HG02970 (cell line): ENCODE results near the gene NAALADL2.
"Not testable (repeated sequence)": the region's sequence is repeated elsewhere in the genome, so short reads cannot be mapped to it uniquely, and the experiment has no call there.

Experiments
- ATAC-seq: cut with Tn5 transposase; IDR thresholded peaks from one replicate; pipeline ENCODE4 v1.9.1; 2021; ENCODE audit warnings: mild to moderate bottlenecking, moderate library complexity, moderate number of reproducible peaks; ENCODE audit not compliant: unreplicated experiment, low FRiP score

The NAALADL2 gene

DNA sequence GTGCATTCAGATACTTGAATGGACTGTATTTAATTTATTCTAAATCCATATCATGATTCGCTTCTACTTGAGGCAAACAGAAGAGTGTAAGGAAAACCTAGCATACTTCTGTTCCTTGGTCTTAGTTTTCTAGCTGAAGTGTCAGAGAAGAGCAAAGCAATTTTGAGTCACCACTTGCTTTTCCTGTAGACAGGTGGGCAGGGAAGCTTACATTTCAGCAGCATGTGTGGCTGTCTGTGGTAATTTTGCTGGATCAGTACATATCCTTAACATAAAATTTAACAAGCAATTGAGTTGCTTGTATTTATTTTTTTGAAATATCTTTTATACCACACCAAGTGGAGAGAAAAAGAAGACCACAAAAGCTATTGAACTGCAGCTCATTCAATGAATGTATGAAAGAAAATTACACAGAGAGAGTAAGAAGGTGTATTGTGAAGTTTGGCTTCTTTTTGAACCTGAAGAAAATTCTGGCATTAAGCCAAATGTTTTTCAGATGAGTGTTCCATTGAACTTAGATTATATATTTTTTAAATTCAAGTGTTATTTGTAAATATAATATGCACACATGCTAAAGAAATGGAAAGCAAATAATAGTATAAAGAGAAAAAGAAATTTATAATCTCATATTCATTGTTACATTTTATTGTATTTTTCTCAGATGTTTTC, 747.6 kb downstream of the NAALADL2 start:
- ATAC-seq, result no peak

DNA sequence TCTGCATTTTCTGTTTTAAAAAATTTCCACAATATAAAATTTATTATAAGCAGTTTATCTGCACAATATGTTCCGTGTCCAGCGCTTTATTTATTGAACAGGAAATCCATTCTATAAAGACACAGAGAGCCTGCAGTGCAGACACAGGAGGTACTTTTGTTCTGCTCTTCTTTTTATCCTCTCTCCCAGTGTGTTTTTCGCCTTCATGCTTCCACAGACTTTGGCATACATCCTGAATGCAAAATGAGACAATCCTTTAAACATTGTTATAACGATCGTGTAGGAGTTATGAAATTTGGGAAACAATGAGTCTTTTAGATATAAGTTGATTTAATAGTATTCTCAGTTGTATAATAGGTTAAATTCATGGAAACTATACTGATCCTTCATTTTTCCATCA, 749.2 kb downstream of the NAALADL2 start:
- ATAC-seq, result no peak

DNA sequence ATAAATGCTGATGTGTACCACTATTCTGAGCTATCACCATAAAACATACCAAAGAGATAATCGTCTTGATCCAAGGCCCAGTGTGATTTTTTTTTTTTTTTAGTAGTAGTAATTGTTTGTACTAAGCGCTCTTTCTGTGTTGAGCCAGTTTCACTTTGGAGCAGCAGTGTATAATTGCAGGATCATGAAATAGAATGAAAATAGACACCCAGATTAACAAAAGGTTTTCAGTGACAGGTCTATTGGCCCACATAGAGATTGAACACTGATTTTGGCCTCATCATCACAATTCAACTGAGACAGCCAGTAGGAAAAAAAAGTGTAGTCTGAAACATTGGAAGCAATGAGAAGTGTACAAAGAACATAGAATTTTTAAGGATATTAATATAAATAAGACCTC, 749.8 kb downstream of the NAALADL2 start:
- no peak for ATAC-seq

DNA sequence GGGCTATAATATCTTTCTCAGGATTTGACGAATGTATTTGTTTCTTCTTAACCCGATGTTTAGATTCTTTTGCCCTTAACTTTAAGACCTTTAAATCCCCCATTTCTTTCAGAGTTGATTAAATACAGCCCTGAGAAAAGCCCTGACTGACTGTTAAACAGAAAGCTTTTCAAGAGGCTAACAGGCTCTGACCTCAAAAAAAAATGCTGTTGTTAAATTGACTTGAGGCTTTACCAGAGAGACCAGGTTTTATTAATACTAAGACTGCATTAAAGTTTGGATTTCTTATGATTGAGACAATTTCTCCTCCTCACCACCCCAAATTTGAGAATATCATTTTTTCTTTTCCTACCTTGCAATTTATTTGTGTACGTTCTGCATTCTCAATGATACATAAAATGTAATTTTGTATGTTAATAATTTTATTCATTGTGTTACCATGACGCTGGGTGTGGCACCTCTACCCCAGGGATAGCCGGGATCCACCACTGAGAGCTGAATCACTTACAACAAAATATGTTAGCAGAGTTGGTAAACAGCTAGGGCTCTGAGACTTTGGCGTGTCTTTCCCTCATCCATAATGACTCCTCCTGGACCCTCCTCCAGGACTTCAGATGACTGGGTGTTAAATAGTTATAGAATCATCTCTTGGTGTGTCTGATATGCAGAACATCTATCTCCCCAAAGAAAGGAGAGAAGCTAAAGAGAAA, 753.5 kb downstream of the NAALADL2 start:
- no peak for ATAC-seq

DNA sequence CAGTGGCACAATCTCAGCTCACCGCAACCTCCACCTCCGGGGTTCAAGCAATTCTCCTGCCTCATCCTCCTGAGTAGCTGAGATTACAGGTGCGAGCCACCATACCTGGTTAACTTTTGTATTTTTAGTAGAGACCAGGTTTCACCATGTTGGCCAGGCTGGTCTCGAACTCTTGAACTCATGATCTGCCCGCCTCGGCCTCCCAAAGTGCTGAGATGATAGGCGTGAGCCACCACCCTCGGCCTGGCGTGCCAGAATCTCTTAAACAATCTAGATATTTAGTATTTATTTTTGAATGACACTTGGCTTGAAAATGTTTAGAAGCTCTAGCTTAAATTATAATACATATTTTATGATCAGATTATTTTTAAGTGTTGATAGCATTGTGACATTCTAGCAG, 755.0 kb downstream of the NAALADL2 start:
- ATAC-seq, result not testable (repeated sequence)

DNA sequence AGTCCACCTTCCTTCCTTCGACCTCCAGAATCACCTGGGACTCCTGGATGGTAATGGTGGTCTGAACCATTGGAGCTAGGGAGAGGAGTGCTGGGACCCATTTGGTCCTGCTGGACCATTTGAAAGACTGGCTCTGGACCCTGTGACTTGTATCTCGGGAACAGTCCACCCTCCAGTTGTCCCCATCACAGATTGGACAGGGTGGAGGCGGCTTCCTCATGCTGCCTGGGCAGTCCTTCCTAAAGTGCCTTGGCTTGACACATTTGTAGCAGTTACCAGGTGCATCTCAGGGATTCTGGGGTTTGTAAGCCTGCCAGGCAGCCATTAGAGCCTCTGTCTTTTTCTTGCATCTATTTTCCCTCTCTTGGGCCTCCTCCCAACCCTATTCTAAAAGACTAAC, 758.1 kb downstream of the NAALADL2 start:
- no peak for ATAC-seq

DNA sequence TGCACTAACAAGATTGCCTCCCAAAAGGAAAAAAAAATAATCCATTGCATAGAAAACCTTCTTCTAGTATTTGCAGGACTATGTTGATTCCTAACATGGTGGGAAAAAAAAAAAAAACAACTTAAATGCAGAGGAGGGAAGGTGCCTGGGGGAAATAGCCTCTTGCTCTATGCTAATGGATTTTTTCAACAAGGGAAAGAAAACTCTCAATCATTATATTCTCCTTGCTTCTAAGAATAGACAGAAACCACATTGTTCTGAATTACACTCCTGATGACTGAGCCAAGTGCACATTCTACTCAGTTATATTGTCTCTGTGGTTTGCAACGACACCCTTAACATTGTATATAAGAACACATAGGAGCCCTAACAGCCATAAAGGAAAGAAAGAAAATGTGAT, 760.2 kb downstream of the NAALADL2 start:
- no peak for ATAC-seq

DNA sequence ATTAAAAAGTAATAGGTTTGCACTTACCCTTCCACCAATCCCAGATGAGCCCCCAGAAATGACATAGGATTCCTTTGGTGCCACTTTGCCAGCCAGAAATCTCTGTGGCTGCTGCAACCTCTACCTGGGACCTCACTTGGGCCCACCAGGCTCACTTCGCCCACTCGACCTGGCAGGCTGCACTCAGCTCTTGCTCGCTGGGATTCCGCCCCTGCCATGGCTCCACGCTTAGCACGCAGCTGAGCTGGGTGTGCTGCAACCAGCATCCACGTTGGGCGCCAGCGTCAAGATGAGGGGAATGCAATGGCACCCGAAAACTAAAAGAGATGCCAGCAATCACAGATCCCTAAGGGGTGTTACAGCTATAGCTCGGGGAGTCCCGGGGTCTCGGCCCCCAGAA, 761.0 kb downstream of the NAALADL2 start:
- ATAC-seq, result no peak

DNA sequence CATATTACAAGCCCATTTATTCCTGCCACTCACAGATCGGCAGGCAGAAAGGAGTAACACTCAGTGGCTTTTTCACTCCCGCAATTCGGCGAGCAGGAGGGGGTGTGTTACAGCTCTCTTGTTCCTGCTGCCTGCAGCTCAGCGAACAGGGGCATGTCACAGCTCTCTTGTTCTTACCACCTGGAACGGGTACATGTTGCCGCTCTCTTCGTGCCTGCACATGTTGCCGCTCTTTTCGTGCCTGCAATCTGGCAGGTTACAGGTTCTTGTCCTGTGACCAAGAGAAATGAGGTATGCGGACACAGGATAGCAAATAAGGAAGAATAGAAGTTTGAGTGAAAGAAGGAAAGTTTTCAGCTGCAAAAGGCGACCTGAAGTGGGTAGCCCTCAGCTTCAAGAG, 761.4 kb downstream of the NAALADL2 start:
- no peak for ATAC-seq

DNA sequence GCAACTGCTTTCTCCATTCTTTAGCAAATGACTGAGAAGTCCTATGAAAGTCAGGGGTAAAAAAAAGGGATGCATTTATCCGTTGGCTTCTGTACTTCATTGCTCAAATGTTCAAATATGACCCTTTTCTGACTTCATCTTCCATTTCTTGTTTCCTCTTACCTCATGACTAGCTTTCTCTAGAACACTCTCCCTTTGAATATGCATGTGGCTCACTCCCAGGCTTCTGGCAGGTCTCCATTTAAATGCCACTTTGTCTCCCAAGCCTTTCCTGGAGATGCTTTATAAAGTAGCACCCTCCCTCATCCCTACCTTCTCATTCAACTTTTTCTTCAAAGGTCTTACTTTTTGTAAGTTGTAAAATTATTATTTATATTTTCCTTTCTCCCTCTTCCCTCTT, 781.8 kb downstream of the NAALADL2 start:
- no peak for ATAC-seq

DNA sequence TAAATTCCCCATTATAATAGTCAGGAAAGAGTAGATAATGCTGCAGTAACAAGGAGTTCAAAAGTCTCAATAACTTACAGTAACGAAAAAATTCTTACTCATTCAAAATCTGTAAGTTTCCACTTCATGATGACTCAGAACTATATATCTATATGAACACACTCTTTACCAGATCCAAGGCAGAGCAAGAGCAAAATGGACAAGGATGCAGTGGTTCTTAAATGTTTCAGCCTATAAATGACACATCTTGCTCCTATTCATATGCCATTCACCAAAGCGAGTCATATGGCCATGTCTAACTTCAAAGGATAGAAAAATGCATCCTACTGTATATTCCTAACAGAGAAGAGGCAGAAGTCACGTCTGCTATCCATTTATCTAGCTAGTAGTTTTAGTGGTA, 787.7 kb downstream of the NAALADL2 start:
- ATAC-seq, result no peak

DNA sequence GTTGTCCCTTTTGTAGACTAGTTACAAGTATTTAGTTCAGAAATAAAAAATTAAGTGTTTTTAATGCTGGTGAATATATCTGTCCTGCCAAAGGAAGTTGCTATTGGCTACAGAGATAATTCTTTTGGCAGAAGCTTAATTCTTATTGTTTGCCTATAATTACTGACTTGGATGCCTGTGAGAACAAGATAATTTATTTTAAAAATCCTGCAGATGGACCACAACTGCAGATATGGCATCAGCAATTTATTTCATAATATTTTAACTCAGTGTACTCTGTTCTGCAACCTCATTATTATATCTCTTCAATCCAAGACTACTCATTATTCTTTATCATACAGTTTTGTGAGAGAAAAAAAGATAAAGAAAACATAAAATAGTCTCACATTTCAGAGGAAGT, 789.8 kb downstream of the NAALADL2 start:
- ATAC-seq, result no peak

DNA sequence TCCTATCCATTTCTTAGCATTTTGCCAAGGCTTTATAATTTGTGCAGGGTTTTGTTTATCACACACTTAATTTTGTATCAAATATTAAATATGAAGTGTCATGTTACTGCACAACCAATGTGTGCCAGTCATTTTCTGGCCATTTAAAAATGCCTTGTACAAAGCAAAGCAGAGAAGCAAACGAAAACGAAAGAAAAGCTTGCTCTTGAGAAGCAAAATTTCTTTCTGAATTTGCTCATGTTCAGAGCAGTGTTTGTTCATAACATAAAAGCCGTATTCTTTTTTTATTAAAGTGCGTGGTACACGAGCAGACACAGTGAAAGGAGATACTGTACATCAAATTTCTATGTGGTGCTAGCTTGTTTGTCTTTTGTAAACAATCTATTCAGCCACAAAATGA, 792.6 kb downstream of the NAALADL2 start:
- no peak for ATAC-seq

DNA sequence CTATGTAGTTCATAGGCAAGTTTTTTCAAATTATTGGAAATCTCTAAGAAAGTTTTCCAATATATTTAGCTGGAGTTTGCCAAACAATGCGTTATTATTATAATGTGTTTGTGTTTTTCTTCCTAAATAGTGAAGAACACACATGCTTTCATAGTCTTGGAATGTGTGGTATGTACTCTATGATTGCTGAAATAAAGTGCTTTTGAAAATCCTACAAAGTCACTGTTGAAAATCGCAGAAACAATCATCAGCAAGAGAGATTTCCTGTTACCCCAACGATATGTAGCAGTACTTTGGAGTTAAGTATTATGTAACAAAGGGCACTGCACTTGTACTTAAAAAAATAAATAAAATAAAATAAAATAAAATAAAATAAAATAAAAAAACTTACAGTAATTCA, 796.2 kb downstream of the NAALADL2 start:
- no peak for ATAC-seq

DNA sequence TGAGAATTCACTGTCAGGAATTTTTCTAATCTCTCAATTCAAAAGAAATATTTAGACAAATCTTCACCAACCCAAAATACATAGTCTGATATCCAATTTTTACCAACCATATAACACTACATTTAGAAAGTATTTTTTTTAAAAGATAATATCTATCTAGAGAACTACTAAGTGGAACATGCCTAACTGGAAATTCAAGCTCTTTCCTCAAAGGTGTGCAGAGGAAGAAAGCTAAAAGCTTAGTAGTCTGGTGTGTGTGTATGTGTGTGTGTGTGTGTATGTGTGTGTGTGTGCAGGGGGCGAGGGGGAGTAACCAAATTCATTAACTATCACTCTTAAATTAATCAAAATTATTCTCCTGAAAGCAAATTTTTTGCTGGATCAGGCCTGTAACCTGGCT, 797.3 kb downstream of the NAALADL2 start:
- ATAC-seq, result no peak

DNA sequence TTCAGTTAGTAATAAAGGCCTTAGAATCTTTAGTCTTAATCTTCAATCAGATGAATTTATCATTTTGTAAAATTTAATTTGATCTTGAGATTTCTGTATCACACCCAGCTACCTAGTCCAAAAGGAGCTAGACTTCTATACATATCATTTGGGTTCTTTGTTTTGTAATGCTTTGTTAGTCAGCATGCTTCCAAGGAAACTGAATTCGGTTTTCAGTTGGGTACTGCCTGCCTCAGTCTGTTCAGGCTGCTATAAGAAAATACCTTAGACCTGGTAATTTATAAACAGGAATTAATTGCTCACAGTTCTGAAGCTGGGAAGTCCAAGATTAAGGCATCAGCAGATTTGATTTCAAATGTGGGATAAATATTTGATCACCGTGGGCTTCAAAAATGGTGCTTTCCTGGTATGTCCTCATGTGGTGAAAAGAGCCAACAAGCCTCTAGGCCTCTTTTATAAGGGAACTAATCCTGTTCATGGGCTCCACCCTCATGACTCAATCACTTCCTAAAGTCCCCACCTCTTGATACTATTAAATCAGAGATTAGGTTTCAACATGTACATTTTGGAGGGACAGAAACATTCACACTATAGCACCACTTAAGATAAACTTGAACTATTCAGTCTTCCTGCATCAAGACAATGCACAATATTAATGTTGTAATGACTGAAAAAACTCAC, 800.7 kb downstream of the NAALADL2 start:
- no peak for ATAC-seq

DNA sequence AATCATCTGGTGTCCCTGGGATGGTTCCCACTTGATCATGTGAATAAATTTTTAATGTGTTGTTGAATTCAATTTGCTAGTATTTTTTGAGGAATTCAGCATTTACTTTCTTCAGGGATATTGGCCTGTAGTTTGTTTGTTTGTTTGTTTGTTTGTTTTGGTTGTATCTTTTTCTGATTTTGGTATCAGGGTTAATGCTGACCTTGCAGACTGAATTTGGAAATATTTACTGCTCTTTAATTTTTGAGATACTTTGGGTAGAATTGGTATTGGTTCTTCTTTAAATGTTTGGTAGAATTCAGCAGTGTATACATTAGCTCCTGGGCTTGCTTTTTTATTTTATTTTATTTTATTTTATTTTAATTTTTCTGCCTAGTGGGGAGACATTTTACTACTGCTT, 803.7 kb downstream of the NAALADL2 start:
- ATAC-seq, result no peak

DNA sequence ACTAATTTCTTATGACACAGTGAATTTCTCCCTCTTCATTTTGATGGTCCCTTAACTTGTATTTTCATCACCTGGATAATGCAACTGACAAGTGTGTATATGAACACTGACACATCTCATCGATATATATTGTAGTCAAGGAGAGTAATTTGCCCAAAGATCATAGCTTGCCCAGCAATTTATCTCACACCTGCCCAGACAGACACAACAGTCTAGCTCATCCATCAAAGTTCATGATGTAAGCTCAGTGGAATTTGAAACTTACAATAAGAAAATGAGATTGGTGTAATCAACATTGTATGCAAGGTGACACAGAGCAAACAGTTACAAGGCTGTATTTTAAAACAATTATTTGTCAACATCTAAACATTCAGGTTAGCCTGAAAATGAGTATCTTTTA, 805.8 kb downstream of the NAALADL2 start:
- ATAC-seq, result no peak

DNA sequence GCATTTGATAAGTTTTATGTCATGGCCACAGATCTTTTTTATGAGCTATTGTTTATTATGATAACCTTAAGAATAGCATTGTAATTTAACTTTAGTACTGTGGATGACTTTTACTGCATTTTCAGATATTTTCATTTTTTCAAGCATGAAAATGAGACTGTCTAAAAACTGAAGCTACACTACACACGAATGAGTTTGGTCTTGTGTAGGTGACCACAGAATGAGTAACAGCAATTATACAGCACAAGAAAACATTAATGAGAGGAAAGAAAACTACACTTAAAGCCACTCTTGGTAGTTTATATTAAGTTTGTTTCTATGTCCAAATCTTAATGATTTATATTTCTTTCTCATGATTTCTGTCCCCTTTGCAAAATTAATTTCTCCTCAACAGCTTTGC, 809.2 kb downstream of the NAALADL2 start:
- no peak for ATAC-seq

DNA sequence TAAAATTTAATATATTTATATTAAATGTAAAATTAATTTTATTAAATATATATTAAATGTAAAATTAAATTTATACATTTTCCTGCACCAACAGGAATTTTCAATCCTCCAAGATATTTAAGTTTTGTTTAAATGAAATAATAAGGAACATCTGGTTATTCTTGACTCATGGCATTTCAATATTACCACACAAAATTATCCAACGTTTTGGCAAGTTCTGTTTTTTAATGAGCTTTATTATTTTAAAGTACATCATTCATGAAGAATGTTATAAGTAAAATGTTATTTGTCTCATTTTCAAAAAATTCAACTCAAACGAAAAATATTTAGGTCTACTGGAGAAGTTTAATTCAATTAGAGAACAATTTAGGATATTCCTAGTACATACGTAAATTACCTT, 811.4 kb downstream of the NAALADL2 start:
- no peak for ATAC-seq

DNA sequence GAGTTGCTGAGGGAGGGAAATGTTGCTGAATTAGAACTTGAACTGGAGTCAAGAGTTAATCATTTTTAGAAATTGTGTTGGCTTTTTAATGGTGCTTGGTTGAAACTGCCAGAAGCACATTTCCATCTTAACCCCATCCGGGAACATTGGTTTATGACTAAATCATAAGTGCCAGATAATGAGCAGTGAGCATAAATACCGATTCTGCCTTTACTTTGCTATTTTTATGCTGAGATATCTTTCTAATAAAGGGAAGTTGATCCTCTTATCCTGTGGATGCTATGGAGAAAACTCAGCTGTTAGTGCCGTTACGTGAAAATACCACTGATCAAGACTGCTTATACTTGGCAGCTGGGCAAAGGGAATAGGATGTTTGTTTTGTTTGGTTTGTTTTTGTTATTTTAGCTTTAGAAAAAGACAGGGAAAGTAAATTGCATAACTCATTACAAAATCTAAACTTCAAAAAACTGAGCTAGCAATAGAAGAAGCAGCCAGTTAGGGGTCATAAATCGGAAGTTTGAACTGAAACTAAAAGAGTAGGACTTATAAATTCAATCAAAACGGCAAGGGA, 813.1 kb downstream of the NAALADL2 start:
- no peak for ATAC-seq

DNA sequence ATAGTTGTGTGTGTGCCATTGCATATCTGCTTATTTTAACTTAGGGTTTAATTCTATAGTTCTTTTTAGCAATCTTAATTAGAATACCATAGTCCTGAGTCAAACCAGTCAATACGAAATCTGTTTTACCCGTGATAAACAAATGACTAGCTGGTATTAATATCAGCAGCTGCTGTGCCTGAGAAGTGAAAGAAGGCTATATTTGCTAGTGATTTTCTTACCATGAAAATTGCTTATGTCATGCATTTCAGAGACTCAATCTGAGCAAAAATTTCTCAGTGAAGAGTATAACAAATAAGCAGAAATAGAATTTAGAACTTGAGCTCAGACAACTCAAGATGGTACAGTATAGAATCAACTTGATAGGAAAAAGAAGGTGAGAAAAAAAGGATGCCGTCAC, 820.4 kb downstream of the NAALADL2 start:
- ATAC-seq, result no peak
